ENCODE data around the gene RBM23.

The RBM23 gene

GRCh38 chr14:22884738-22885523 lies 34.0 kb downstream of the RBM23 start:
- no peak for DNase-seq

GRCh38 chr14:22884076-22884737 lies 34.7 kb downstream of the RBM23 start:
- no peak for DNase-seq

DNA sequence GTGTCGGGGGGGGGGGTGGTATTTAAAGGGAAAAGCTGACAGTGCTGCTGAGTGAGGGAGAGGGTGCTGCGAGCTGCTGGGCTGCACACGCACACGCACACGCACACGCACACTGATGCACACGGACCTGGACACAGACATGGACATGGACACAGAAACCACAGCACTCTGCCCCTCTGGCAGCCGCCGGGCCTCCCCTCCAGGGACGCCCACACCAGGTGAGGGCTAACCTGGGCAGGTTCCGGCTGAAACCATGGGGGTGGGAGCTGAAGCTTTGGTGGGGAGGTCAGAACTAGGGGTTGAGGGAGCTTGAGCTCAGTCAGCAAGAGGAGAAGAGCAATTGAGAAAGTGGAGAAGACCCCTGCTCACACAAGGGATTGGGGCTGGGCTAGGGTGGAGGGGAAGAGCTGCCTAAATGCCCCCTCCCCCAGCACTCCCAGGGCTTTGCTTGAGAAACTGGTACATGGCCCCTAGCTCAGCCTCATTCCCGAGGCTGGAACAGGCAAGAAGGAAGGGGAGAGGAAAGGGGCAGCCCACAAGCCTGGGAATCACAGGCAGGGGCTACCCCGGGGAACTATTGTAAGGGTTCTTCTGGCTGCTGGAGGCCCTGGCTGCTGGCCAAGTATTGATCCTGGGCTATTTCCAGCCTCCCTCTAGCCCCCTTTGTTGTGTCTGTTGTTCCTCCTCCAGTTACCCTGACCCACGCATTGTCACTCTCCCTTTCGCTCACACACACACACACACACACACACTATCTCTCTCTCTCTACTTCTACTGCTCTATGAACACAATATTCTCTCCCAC lies 35.6 kb downstream of the RBM23 start, which contains the start of gene REM2:
REM2 (plus strand) TSS at position 50 of the 804 bp plus-strand sequence; CDS start at position 116, 66 bp downstream.
- DNase-seq, result no peak

- DNase-seq, result no peak
Measured at GRCh38 chr14:22882529-22883172, 36.3 kb downstream of the RBM23 start.

- no peak for DNase-seq
Measured at GRCh38 chr14:22882064-22882463, 36.9 kb downstream of the RBM23 start.

DNA sequence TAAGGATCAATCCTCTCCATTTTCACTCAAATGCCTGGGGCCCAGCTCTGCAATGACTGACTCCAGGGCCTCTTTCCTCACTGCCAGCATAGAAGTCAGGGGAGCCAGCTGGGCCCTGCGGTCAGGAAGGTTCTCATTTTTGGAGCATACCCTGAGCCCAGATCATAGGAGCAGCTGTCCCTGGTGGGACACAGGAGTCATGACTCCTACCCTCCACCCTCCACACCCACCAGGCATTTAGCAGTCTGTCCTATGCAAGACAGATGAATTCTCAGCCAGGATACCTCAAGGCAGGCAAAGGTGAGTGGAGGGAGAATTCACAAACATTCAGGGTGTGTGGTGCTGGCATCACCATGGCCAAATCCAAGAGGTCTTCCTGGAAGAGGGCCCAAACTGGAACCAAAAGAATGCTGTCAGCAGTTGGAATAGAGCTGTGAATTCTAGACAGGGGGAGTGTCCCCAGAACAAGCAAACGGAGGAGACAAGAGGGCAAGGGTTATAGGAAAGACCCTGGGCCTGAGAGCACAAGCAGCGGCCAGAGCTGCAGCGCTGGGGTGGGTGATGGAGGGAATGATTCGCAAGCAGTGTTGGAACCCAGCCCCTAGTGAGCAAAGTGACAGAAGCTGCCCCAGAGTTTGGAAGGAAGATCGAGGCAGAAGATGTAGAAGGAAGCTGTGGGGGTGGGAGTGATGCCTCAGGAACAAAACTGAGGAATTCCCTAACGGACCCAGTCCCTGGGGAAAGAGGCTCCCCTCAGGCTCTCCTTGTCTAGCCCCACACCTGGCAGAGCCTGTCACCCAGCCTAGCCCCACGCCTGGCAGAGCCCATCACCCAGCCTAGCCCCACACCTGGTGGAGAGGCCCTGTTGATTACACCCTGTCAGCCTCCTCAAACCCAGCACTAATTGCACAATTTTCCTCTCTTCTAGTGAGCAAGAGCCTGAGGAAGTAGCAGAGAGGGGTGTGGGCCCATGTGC lies 40.4 kb downstream of the RBM23 start:
- no peak for DNase-seq

DNA sequence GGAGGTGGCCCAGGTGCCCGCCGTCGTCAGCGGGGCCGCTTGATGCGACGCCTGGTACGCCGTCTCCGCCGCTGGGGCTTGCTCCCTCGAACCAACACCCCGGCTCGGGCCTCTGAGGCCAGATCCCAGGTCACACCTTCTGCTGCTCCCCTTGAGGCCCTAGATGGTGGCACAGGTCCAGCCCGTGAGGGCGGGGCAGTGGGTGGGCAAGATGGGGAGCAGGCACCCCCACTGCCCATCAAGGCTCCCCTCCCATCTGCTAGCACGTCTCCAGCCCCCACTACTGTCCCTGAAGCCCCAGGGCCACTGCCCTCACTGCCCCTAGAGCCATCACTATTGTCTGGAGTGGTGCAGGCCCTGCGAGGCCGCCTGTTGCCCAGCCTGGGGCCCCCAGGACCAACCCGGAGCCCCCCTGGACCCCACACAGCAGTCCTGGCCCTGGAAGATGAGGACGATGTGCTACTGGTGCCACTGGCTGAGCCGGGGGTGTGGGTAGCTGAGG lies 41.9 kb downstream of the RBM23 start:
- DNase-seq, result no peak

GRCh38 chr14:22875748-22876319 lies 43.1 kb downstream of the RBM23 start:
- no peak for DNase-seq

GRCh38 chr14:22875003-22875747 lies 43.8 kb downstream of the RBM23 start:
- DNase-seq, result no peak

DNA sequence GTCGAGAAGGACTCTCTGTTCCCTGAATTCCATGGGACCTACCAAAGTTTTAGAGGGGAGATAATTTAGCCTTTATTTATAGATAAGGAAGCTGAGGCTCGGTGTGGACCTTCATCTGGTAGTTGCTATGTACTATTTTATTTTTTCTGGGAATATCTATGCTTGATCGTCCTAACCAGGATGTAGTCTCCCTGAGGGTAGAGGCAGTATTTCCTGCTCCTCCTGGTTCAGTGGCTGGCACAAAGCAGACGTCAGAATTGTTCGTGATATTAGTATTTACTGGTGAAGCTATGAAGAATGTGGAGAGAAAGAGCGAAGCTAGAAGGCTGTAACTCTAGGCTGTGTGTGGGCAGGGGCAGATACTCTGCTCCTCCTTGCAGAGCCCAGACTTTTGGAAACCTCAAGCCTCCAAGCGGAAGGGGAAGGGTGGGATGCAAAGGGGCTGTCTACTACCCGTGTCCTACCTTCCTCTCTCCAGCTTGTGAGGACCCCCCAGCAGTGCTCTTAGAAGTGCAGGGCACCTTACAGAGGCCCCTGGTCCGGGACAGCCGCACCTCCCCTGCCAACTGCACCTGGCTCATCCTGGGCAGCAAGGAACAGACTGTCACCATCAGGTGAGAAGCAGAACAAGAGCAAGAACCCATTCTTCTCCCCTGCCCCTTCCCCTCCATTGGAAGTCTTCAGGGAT lies 46.0 kb downstream of the RBM23 start:
- DNase-seq, result no peak

DNA sequence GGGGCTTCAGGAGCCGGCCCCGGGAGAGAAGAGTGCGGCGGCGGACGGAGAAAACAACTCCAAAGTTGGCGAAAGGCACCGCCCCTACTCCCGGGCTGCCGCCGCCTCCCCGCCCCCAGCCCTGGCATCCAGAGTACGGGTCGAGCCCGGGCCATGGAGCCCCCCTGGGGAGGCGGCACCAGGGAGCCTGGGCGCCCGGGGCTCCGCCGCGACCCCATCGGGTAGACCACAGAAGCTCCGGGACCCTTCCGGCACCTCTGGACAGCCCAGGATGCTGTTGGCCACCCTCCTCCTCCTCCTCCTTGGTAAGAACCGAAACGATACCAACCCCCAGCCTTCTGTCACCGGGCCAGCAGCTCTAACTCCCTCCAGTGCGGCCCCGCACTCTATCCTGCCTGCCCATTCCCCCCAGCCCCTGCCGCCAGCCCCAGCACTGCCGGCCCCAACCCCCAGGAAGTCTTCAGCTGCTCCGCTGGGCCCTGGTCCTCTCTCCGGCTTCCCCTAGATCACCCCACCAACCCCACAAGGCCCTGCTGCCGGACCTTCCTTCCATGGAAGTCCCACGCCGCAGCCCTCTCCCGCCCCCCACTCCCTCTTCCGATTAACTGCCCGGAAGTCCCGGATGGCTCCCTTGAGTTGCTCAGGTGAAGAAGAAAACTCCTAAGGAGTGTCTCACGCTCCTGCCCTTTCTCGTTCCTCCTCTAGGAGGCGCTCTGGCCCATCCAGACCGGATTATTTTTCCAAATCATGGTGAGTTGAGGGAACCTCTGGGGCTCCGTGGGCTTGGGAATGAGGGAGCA lies 46.7 kb downstream of the RBM23 start:
- DNase-seq, result peak; percentile 73

DNA sequence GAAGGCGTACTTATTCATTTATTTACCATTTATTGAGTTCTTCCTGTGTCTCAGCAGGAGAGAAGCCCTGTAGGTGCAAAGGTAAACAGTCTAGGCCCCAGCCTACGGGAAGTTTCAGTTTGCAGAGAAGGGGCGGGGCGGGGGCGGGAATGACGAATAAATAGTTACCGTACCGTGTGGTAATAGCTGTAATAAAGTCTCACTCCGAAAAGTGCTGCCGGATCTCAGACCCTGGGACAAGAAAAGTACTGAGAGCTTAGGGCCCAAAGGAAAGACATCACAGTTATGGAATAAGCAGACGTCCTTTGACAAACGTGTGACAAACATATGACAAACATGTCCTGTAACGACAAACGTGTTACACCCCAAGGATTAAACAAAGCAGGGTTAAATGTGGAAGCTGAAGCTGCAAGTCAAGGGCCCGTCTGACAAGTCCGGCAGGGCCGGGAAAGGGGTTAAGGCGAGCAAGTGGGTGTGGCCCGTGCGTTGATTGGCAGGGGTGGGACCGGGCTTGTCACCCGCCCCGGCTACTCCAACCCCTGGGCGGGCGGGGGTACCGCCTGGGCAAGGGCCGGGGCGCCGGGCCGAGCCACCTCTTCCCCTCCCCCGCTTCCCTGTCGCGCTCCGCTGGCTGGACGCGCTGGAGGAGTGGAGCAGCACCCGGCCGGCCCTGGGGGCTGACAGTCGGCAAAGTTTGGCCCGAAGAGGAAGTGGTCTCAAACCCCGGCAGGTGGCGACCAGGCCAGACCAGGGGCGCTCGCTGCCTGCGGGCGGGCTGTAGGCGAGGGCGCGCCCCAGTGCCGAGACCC lies 47.5 kb downstream of the RBM23 start, which contains the start of gene LRP10:
LRP10 (plus strand) TSS at position 517 of the 809 bp plus-strand sequence. CDS start 564 bp downstream, outside the sequence.
- peak; percentile 64 to 69 for DNase-seq

DNA sequence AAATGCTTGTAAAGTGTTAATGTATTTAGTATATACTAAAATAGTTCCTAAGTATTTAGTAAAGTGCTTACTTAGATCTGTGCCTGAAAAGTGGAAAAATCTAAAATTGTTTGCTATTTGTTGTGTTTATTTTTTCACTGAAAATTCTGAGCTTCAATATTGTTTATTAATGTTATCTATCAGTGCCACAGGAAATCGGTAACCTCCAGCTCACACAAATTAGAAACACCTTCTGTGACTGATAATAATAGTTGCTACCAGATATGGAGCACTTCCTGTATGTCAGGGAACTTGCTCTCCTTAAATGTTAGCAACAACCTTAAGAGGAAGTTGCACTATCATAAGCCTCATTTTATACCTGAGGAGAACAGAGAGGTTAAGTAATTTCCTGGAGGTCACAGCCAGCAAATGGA lies 48.1 kb downstream of the RBM23 start:
- DNase-seq, result no peak

DNA sequence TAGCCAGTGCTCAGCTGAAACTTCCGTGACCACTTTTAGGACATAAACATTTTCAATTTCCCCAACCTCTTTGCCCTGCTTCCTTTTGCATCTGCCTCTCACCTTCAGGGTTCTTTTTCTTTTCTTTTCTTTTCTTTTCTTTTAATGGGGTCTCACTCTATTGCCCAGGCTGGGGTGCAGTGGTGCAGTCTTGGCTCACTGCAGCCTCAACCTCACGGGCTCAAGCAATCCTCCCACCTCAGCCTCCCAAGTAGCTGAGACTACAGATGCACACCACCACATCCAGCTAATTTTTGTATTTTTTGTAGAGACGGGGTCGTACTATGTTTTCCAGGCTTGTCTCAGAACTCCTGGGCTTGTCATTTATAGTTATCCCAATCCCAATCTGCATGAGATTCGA lies 52.1 kb downstream of the RBM23 start:
- DNase-seq, result no peak

DNA sequence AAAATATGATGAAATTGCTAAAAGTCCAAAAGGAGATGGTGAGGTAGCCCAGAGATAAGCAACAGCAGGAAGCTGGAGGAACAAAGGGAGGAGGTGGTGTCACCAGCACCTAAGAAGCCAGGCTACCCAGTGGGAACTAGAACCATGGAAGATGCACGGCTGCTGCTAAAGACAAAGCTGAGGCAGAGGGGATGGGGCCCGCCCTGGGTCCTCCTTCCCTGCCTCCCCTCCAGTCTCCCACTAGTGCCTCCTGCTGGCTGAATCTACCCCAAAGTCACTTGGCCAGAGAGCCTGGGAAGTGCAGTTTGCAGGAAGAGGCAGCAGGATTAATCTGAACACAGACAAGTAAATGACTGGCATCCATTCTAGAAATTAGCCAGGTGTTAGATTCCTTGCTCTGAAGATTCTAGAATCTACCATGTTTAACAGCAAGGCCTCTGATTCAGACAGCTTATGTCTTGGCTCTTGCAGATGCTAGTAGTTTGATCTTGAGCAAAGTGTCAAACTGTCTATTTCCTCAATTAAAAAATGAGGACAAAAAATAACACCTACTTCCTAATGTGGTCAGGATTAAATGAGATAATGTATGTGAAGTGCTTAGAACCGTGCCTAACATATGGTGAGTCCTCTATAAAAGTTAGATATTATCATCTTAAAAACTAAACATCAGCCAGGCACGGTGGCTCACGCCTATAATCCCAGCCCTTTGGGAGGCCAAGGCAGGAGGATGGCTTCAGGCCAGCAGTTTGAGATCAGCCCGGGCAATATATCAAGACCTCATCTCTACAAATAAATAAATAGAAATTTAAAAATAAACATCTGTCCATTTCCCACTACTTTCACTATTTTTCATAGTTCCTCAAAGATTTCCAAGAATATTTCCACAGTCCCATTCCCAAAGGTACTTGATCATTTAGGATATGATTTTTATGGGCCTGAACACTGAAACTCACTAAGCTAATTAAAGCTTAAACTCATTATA lies 53.2 kb downstream of the RBM23 start:
- peak in 1 of 2 donors; percentile 24 for DNase-seq

- DNase-seq, result no peak
Measured at GRCh38 chr14:22864979-22865378, 54.0 kb downstream of the RBM23 start.

- no peak for DNase-seq
Measured at GRCh38 chr14:22861651-22862050, 57.3 kb downstream of the RBM23 start.

Measured in stimulated activated CD4-positive, alpha-beta T cell treated with anti-CD3 and anti-CD28 coated beads, Interleukin-2, amount 100 ng/mL, for 48 hours (primary cell).